HL-60 (cell line): ENCODE data around the gene AIF1.

Experiments used
- GABPA ChIP-seq: IDR thresholded peaks from 2 replicates; pipeline ENCODE4 v1.6.1; 2012; ENCODE audit warnings: low read depth
- POLR2AphosphoS5 ChIP-seq: IDR thresholded peaks from 2 replicates; pipeline ENCODE4 v1.6.1; 2012; ENCODE audit warnings: low read depth
- SPI1 ChIP-seq: IDR thresholded peaks from 2 replicates; pipeline ENCODE4 v1.6.1; 2012; ENCODE audit warnings: low read depth, mild to moderate bottlenecking, borderline replicate concordance
- TF ChIP-seq, protein P1 (sequence below): IDR thresholded peaks from one replicate; pipeline ENCODE4 v1.5.1; 2011; ENCODE audit warnings: low read length, control low read depth, inconsistent platforms; ENCODE audit not compliant: insufficient read depth
- TF ChIP-seq, protein P2 (sequence below): IDR thresholded peaks from 2 replicates; pipeline ENCODE4 v1.6.1; 2012; ENCODE audit warnings: low read depth; ENCODE audit not compliant: insufficient replicate concordance

DNA sequence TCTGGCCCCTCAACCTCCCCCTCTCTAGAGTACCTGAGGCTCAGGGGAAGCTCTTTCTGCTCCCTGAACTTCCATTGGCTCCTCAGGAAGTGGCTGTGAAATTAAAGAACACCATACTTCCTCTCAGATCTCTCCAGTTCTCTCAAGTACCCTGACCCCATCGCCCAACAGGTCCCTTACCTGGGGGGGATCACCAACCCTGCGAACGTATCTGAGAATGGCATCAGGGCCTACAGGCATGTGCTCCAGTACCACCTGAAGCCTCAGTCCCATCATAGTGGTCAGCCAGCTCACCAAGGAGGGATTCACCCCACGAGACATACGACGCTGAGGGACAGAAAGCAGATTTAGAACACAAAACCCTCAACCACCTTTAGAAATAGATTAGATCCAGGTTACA lies 25.6 kb downstream of the AIF1 start:
- TF ChIP-seq, protein P1, sequence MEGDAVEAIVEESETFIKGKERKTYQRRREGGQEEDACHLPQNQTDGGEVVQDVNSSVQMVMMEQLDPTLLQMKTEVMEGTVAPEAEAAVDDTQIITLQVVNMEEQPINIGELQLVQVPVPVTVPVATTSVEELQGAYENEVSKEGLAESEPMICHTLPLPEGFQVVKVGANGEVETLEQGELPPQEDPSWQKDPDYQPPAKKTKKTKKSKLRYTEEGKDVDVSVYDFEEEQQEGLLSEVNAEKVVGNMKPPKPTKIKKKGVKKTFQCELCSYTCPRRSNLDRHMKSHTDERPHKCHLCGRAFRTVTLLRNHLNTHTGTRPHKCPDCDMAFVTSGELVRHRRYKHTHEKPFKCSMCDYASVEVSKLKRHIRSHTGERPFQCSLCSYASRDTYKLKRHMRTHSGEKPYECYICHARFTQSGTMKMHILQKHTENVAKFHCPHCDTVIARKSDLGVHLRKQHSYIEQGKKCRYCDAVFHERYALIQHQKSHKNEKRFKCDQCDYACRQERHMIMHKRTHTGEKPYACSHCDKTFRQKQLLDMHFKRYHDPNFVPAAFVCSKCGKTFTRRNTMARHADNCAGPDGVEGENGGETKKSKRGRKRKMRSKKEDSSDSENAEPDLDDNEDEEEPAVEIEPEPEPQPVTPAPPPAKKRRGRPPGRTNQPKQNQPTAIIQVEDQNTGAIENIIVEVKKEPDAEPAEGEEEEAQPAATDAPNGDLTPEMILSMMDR, result no peak
- no peak for TF ChIP-seq POLR2AphosphoS5
- TF ChIP-seq, protein P2, sequence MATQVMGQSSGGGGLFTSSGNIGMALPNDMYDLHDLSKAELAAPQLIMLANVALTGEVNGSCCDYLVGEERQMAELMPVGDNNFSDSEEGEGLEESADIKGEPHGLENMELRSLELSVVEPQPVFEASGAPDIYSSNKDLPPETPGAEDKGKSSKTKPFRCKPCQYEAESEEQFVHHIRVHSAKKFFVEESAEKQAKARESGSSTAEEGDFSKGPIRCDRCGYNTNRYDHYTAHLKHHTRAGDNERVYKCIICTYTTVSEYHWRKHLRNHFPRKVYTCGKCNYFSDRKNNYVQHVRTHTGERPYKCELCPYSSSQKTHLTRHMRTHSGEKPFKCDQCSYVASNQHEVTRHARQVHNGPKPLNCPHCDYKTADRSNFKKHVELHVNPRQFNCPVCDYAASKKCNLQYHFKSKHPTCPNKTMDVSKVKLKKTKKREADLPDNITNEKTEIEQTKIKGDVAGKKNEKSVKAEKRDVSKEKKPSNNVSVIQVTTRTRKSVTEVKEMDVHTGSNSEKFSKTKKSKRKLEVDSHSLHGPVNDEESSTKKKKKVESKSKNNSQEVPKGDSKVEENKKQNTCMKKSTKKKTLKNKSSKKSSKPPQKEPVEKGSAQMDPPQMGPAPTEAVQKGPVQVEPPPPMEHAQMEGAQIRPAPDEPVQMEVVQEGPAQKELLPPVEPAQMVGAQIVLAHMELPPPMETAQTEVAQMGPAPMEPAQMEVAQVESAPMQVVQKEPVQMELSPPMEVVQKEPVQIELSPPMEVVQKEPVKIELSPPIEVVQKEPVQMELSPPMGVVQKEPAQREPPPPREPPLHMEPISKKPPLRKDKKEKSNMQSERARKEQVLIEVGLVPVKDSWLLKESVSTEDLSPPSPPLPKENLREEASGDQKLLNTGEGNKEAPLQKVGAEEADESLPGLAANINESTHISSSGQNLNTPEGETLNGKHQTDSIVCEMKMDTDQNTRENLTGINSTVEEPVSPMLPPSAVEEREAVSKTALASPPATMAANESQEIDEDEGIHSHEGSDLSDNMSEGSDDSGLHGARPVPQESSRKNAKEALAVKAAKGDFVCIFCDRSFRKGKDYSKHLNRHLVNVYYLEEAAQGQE, result no peak
- TF ChIP-seq SPI1, result no peak
- no peak for TF ChIP-seq GABPA
